GM12875 (cell line): ENCODE measurements around the gene PRPF31.

Experiments used
- H3K4me3 ChIP-seq: one replicate; pipeline ENCODE4 v1.5.1; 2011; ENCODE audit warnings: low read depth, low read length, control low read depth
- CTCF ChIP-seq: IDR thresholded peaks from 2 replicates; pipeline ENCODE4 v1.5.1; 2011; ENCODE audit warnings: low read depth, mild to moderate bottlenecking, control low read depth, inconsistent platforms, low read length, moderate library complexity, borderline replicate concordance; ENCODE audit not compliant: insufficient read depth

The PRPF31 gene

GRCh38 chr19:54153731-54154326 is 38.3 kb downstream of the PRPF31 start:
- no peak for TF ChIP-seq CTCF
- H3K4me3 ChIP-seq = no peak overlapping the region

GRCh38 chr19:54154603-54155345 is 39.2 kb downstream of the PRPF31 start:
- no peak overlapping the region for H3K4me3 ChIP-seq
- no peak for TF ChIP-seq CTCF

GRCh38 chr19:54155694-54156093 is 40.1 kb downstream of the PRPF31 start:
- no peak for TF ChIP-seq CTCF
- H3K4me3 ChIP-seq = no peak overlapping the region

- H3K4me3 ChIP-seq = no peak overlapping the region
- TF ChIP-seq CTCF = no peak
These were observed 40.9 kb downstream of the PRPF31 start for GRCh38 chr19:54156490-54156889.

- no peak for TF ChIP-seq CTCF
- H3K4me3 ChIP-seq = no peak overlapping the region
These were observed 41.4 kb downstream of the PRPF31 start for GRCh38 chr19:54156953-54157352.

GRCh38 chr19:54158812-54159351 is 43.3 kb downstream of the PRPF31 start:
- no peak for TF ChIP-seq CTCF
- peak overlapping the region; percentile 57 for H3K4me3 ChIP-seq

GRCh38 chr19:54159352-54160181 is 44.0 kb downstream of the PRPF31 start, which contains the start of gene LENG1:
Gene LENG1, minus strand, starts transcription at chr19:54159721. Its CDS starts 26 bp downstream, at chr19:54159695.
- no peak for TF ChIP-seq CTCF
- H3K4me3 ChIP-seq = peak within 1 kb of the TSS; percentile 57
